Measurements from ENCODE around the gene ZSCAN2.

The ZSCAN2 gene

GRCh38 chr15:84609818-84610525, 9.2 kb downstream of the ZSCAN2 start:
- H3K27ac ChIP-seq = no peak overlapping the region
- peaks cover 22% of the 10 kb centered on the region for H3K36me3 ChIP-seq (replicated peaks)
- H3K4me3 ChIP-seq (ENCODE audit: low read depth, low read length) = no peak overlapping the region
- TF ChIP-seq CTCF (IDR thresholded peaks at IDR 0.05; ENCODE audit: low read depth, low read length, missing control alignments) = no peak
- no peak for DNase-seq
- H3K27me3 ChIP-seq (replicated peaks) = no peaks in the 10 kb centered on the region
- in situ Hi-C loops (cut with HindIII; ENCODE audit: low pct_ligation_motif_present, low sequenced_read_pairs) = no loop called here

- no peak for TF ChIP-seq CTCF (IDR thresholded peaks at IDR 0.05; ENCODE audit: low read depth, low read length, missing control alignments)
- Histone ChIP-seq H3K4me3 (ENCODE audit: low read depth, low read length) (no peak overlapping the region), H3K27ac (no peak overlapping the region), H3K36me3 (replicated peaks) (peaks cover 10% of the 10 kb centered on the region), H3K27me3 (replicated peaks) (no peaks in the 10 kb centered on the region)
- peak; percentile 40 for DNase-seq
- in situ Hi-C loops (cut with HindIII; ENCODE audit: low pct_ligation_motif_present, low sequenced_read_pairs) = no loop called here
These were observed 10.8 kb downstream of the ZSCAN2 start for GRCh38 chr15:84611631-84612030.

- no peak overlapping the region for H3K27ac ChIP-seq
- in situ Hi-C loops (cut with HindIII; ENCODE audit: low pct_ligation_motif_present, low sequenced_read_pairs) = no loop called here
- DNase-seq = no peak
These were observed 15.4 kb downstream of the ZSCAN2 start for GRCh38 chr15:84616235-84616634.

GRCh38 chr15:84620626-84621025, 19.8 kb downstream of the ZSCAN2 start:
- in situ Hi-C loops (cut with HindIII; ENCODE audit: low pct_ligation_motif_present, low sequenced_read_pairs) = no loop called here
- H3K27ac ChIP-seq = no peak overlapping the region
- H3K4me3 ChIP-seq (ENCODE audit: low read depth, low read length) = no peak overlapping the region
- no peak for TF ChIP-seq CTCF (IDR thresholded peaks at IDR 0.05; ENCODE audit: low read depth, low read length, missing control alignments)
- no peak for DNase-seq
- peaks cover 28% of the 10 kb centered on the region for H3K36me3 ChIP-seq (replicated peaks)
- no peaks in the 10 kb centered on the region for H3K27me3 ChIP-seq (replicated peaks)

More at GRCh38 chr15:84616235-84616634, 15.4 kb downstream of the ZSCAN2 start:
- H3K27me3 ChIP-seq (replicated peaks) = no peaks in the 10 kb centered on the region
- no peak overlapping the region for H3K4me3 ChIP-seq (ENCODE audit: low read depth, low read length)
- no peak for TF ChIP-seq CTCF (IDR thresholded peaks at IDR 0.05; ENCODE audit: low read depth, low read length, missing control alignments)
- H3K36me3 ChIP-seq (replicated peaks) = peaks cover 8% of the 10 kb centered on the region

- TF ChIP-seq CTCF (IDR thresholded peaks at IDR 0.05; ENCODE audit: low read depth, low read length, missing control alignments) = no peak
- in situ Hi-C loops (cut with HindIII; ENCODE audit: low pct_ligation_motif_present, low sequenced_read_pairs) = no loop called here
- H3K36me3 ChIP-seq (replicated peaks) = peaks cover 28% of the 10 kb centered on the region
- no peak for DNase-seq
- H3K27ac ChIP-seq = no peak overlapping the region
- H3K27me3 ChIP-seq (replicated peaks) = no peaks in the 10 kb centered on the region
- no peak overlapping the region for H3K4me3 ChIP-seq (ENCODE audit: low read depth, low read length)
These were observed 20.7 kb downstream of the ZSCAN2 start for GRCh38 chr15:84621358-84621979.
